ENCODE measurements around the gene MKS1. TPM values are rescaled to one million over a fixed set of nuclear protein-coding genes. Genes with fewer than 3 reads are reported as not detected.

The MKS1 gene
- total RNA-seq, 1 experiment from 2014 or later = 29.8 TPM

DNA sequence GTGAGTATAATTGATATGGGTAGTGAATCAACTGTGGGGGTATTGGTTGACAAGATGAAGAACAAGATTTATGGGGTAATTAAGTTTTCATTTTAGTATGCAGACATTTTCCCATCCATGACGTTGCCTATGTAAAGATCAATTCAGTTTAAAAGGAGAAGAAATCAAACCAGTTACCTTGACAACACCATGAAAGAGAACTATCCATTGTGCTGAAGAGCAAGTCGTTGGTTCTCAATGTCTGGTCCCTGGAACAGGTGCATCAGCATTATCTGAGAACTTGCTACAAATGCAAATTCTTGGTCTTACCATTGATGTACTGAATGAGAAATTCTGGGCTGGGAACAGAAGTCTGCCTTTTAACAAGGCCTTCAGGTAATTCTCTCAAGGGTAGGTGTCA, 53.1 kb downstream of the MKS1 start:
- CTCF ChIA-PET = no interaction called here
- H3K4me2 ChIP-seq (ENCODE audit: low read length) = no peak overlapping the region
- intact Hi-C loops (cut with micrococcal nuclease) = no loop called here
- no peaks in the 10 kb centered on the region for H3K79me2 ChIP-seq (ENCODE audit: insufficient read depth, low read length)
- H3K9me3 ChIP-seq (ENCODE audit: control insufficient read depth in 1 of 2, insufficient read depth in 1 of 2, low read depth in 1 of 2, low read length in 2 of 2) = no peaks in the 10 kb centered on the region
- H3K9me2 ChIP-seq (ENCODE audit: insufficient read depth) = no peaks in the 10 kb centered on the region
- POLR2A ChIA-PET = no interaction called here
- no peak overlapping the region for H3K27ac ChIP-seq (ENCODE audit: low read depth, low read length)
- H3K27me3 ChIP-seq (ENCODE audit: insufficient read depth, low read length) = peaks cover 79% of the 10 kb centered on the region
- H3K9ac ChIP-seq (ENCODE audit: low read length) = no peak overlapping the region
- H4K20me1 ChIP-seq (ENCODE audit: insufficient read depth) = no peaks in the 10 kb centered on the region
- H2AFZ ChIP-seq (ENCODE audit: low read depth, low read length, poor library complexity, severe bottlenecking) = no peak overlapping the region
- BruUV-seq (replicated peaks) = no TSS peak
- no peak for ATAC-seq
- TF ChIP-seq, protein P1, sequence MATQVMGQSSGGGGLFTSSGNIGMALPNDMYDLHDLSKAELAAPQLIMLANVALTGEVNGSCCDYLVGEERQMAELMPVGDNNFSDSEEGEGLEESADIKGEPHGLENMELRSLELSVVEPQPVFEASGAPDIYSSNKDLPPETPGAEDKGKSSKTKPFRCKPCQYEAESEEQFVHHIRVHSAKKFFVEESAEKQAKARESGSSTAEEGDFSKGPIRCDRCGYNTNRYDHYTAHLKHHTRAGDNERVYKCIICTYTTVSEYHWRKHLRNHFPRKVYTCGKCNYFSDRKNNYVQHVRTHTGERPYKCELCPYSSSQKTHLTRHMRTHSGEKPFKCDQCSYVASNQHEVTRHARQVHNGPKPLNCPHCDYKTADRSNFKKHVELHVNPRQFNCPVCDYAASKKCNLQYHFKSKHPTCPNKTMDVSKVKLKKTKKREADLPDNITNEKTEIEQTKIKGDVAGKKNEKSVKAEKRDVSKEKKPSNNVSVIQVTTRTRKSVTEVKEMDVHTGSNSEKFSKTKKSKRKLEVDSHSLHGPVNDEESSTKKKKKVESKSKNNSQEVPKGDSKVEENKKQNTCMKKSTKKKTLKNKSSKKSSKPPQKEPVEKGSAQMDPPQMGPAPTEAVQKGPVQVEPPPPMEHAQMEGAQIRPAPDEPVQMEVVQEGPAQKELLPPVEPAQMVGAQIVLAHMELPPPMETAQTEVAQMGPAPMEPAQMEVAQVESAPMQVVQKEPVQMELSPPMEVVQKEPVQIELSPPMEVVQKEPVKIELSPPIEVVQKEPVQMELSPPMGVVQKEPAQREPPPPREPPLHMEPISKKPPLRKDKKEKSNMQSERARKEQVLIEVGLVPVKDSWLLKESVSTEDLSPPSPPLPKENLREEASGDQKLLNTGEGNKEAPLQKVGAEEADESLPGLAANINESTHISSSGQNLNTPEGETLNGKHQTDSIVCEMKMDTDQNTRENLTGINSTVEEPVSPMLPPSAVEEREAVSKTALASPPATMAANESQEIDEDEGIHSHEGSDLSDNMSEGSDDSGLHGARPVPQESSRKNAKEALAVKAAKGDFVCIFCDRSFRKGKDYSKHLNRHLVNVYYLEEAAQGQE (IDR thresholded peaks at IDR 0.05; ENCODE audit: low read depth) = peak; percentile 56
- no peak for TF ChIP-seq EZH2phosphoT487 (IDR thresholded peaks at IDR 0.05; ENCODE audit: borderline replicate concordance)
- H3K4me1 ChIP-seq (ENCODE audit: control insufficient read depth in 1 of 2, insufficient read depth in 2 of 2, low read length in 2 of 2) = no peaks in the 10 kb centered on the region
- no peak overlapping the region for H3K4me3 ChIP-seq (replicated peaks in 1 of 2; ENCODE audit: low read depth in 1 of 2, low read length in 2 of 2)
- no peak for DNase-seq (ENCODE audit: low read depth, low spot score)
- H3K36me3 ChIP-seq (ENCODE audit: control insufficient read depth in 1 of 2, insufficient read depth in 2 of 2, low read length in 2 of 2) = no peaks in the 10 kb centered on the region
- RAD21 ChIA-PET (ENCODE audit: low non-redundant PET in 1 of 2, low total read pairs in 2 of 2, uncharacterized antibody in 2 of 2, unreplicated experiment in 2 of 2) = no interaction called here

DNA sequence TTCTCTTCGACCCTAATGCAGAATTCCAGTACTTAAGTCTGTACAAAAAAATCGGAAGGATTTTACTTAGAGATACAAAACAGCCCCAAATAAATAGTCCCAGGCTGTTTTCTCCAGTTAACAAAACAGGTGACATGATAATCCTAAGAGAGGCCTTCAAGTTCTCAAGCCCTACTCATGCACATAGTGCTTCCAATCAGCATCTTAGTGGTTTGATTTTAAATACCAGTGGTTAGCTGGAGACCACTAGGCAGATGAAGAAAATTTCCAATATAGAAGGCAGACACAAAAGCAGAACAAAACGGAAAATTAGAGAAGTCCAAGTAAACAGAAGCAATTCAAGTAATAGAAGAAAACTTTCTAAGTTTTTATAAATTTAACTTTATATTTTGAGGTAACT, 57.5 kb downstream of the MKS1 start:
- H3K4me3 ChIP-seq (replicated peaks in 1 of 2; ENCODE audit: low read depth in 1 of 2, low read length in 2 of 2) = no peak overlapping the region
- DNase-seq (ENCODE audit: low read depth, low spot score) = no peak
- H3K9ac ChIP-seq (ENCODE audit: low read length) = no peak overlapping the region
- H2AFZ ChIP-seq (ENCODE audit: low read depth, low read length, poor library complexity, severe bottlenecking) = no peak overlapping the region
- no peak overlapping the region for H3K4me2 ChIP-seq (ENCODE audit: low read length)
- no peak overlapping the region for H3K27ac ChIP-seq (ENCODE audit: low read depth, low read length)
- no peaks in the 10 kb centered on the region for H3K36me3 ChIP-seq (ENCODE audit: control insufficient read depth in 1 of 2, insufficient read depth in 2 of 2, low read length in 2 of 2)
- RAD21 ChIA-PET (ENCODE audit: low non-redundant PET in 1 of 2, low total read pairs in 2 of 2, uncharacterized antibody in 2 of 2, unreplicated experiment in 2 of 2) = no interaction called here
- no peak for ATAC-seq
- BruUV-seq (replicated peaks) = no TSS peak
- H3K9me3 ChIP-seq (ENCODE audit: control insufficient read depth in 1 of 2, insufficient read depth in 1 of 2, low read depth in 1 of 2, low read length in 2 of 2) = no peaks in the 10 kb centered on the region
- intact Hi-C loops (cut with micrococcal nuclease) = no loop called here
- H3K9me2 ChIP-seq (ENCODE audit: insufficient read depth) = no peaks in the 10 kb centered on the region
- peaks cover 67% of the 10 kb centered on the region for H3K27me3 ChIP-seq (ENCODE audit: insufficient read depth, low read length)
- POLR2A ChIA-PET = no interaction called here
- no peaks in the 10 kb centered on the region for H3K4me1 ChIP-seq (ENCODE audit: control insufficient read depth in 1 of 2, insufficient read depth in 2 of 2, low read length in 2 of 2)
- H4K20me1 ChIP-seq (ENCODE audit: insufficient read depth) = no peaks in the 10 kb centered on the region
- H3K79me2 ChIP-seq (ENCODE audit: insufficient read depth, low read length) = no peaks in the 10 kb centered on the region
- CTCF ChIA-PET = no interaction called here
- TF ChIP-seq ELF1 (IDR thresholded peaks at IDR 0.05; ENCODE audit: borderline replicate concordance, low read depth) (no peak), FOSL1 (IDR thresholded peaks at IDR 0.05; ENCODE audit: low read depth) (no peak), SIN3A (IDR thresholded peaks at IDR 0.05; ENCODE audit: low read depth) (no peak), TCF7L2 (IDR thresholded peaks at IDR 0.05; ENCODE audit: borderline replicate concordance, extremely low read depth, insufficient read depth, insufficient read length) (no peak), YY1 (IDR thresholded peaks at IDR 0.05; ENCODE audit: extremely low read depth, insufficient replicate concordance, low read depth, low read length) (no peak), RAD21 (IDR thresholded peaks at IDR 0.05; ENCODE audit: low read depth) (no peak), EZH2phosphoT487 (IDR thresholded peaks at IDR 0.05; ENCODE audit: borderline replicate concordance) (no peak), SP1 (IDR thresholded peaks at IDR 0.05; ENCODE audit: low read depth) (no peak), POLR2A (IDR thresholded peaks at IDR 0.05; ENCODE audit: borderline replicate concordance, extremely low read depth, insufficient read depth, insufficient read length) (no peak), ZNF274 (IDR thresholded peaks at IDR 0.05; ENCODE audit: low read depth, low read length) (no peak)
- TF ChIP-seq, protein P2, sequence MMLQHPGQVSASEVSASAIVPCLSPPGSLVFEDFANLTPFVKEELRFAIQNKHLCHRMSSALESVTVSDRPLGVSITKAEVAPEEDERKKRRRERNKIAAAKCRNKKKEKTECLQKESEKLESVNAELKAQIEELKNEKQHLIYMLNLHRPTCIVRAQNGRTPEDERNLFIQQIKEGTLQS (IDR thresholded peaks at IDR 0.05) = no peak
- TF ChIP-seq, protein P1 (IDR thresholded peaks at IDR 0.05; ENCODE audit: low read depth) = no peak

Data from HCT116 (cell line).